K562 (cell line): Measurements from ENCODE around the gene LAMTOR5. TPM values are rescaled to one million over a fixed set of nuclear protein-coding genes. Genes with fewer than 3 reads are reported as not detected.

Experiments
- BRD4 ChIP-seq: fragments of 200-600 bp; sonication (generic); IDR thresholded peaks from 2 replicates; pipeline ENCODE4 v1.6.1; 2017; ENCODE audit warnings: inconsistent platforms
- CSDE1 ChIP-seq, 2 experiments: fragments of 450-650 bp; IDR thresholded peaks; 2 replicates each; pipeline ENCODE4 v1.6.1; 2016; ENCODE audit warnings: mild to moderate bottlenecking in 1 of 2
- HBP1 ChIP-seq: fragments of 450-650 bp; formaldehyde crosslinking; IDR thresholded peaks from 2 replicates; pipeline ENCODE4 v1.4.0; 2022; ENCODE audit warnings: missing genetic modification characterization
- HDGF ChIP-seq: fragments of 450-650 bp; IDR thresholded peaks from 2 replicates; pipeline ENCODE4 v1.6.1; 2016
- KAT7 ChIP-seq: sonication (generic); formaldehyde crosslinking; IDR thresholded peaks from 2 replicates; pipeline ENCODE4 v1.8.0; 2022; ENCODE audit warnings: missing genetic modification reagents, mild to moderate bottlenecking, borderline replicate concordance
- KDM2B ChIP-seq: fragments of 250-450 bp; sonication (Bioruptor Pico); IDR thresholded peaks from 2 replicates; pipeline ENCODE4 v1.8.0; 2021; ENCODE audit warnings: mild to moderate bottlenecking, moderate library complexity
- KLF1 ChIP-seq: fragments of 450-650 bp; IDR thresholded peaks from 2 replicates; pipeline ENCODE4 v1.6.1; 2016; ENCODE audit warnings: missing genetic modification characterization, missing compliant biosample characterization
- NBN ChIP-seq: fragments of 450-650 bp; IDR thresholded peaks from 2 replicates; pipeline ENCODE4 v1.6.1; 2016; ENCODE audit warnings: low read depth, mild to moderate bottlenecking
- PHF20 ChIP-seq: fragments of 450-650 bp; IDR thresholded peaks from 2 replicates; pipeline ENCODE4 v1.6.1; 2018; ENCODE audit not compliant: partially characterized antibody
- PML ChIP-seq: IDR thresholded peaks from 2 replicates; pipeline ENCODE4 v1.6.1; 2012; ENCODE audit warnings: low read length, inconsistent platforms
- POLR3G ChIP-seq: IDR thresholded peaks from 2 replicates; pipeline ENCODE4 v1.6.1; 2011; ENCODE audit not compliant: insufficient read length, insufficient replicate concordance; ENCODE audit errors: extremely low read depth
- SAFB2 ChIP-seq: fragments of 200-400 bp; formaldehyde crosslinking; IDR thresholded peaks from 2 replicates; pipeline ENCODE4 v1.6.1; 2018; ENCODE audit warnings: borderline replicate concordance, low read length, low read depth, moderate library complexity; ENCODE audit not compliant: severe bottlenecking
- SRSF3 ChIP-seq: fragments of 200-400 bp; formaldehyde crosslinking; IDR thresholded peaks from 2 replicates; pipeline ENCODE4 v1.6.1; 2016; ENCODE audit warnings: mild to moderate bottlenecking, low read length, moderate library complexity; ENCODE audit not compliant: insufficient read depth
- TAF9B ChIP-seq: fragments of 450-650 bp; IDR thresholded peaks from 2 replicates; pipeline ENCODE4 v1.6.1; 2018; ENCODE audit warnings: mild to moderate bottlenecking; ENCODE audit not compliant: partially characterized antibody
- TOE1 ChIP-seq, 2 experiments: fragments of 450-650 bp in 1 of 2; sonication (generic) in 1 of 2; formaldehyde crosslinking in 1 of 2; IDR thresholded peaks; 2 replicates each; pipeline versions ENCODE4 v1.7.1 to v1.8.0; 2016 to 2022; ENCODE audit warnings: borderline replicate concordance in 2 of 2, mild to moderate bottlenecking in 2 of 2, antibody characterized with exemption in 1 of 2, inconsistent platforms in 1 of 2, low read depth in 1 of 2, missing genetic modification reagents in 1 of 2, moderate library complexity in 1 of 2
- ZNF124 ChIP-seq: sonication (generic); formaldehyde crosslinking; IDR thresholded peaks from 2 replicates; pipeline ENCODE4 v1.8.1; 2022; ENCODE audit warnings: missing genetic modification reagents
- ZNF197 ChIP-seq: fragments of 200-800 bp; sonication (Bioruptor generic); IDR thresholded peaks from 2 replicates; pipeline ENCODE4 v1.6.1; 2016; ENCODE audit warnings: low read depth, missing genetic modification characterization, missing compliant biosample characterization
- ZNF232 ChIP-seq: sonication (generic); formaldehyde crosslinking; IDR thresholded peaks from 2 replicates; pipeline ENCODE4 v1.8.0; 2022; ENCODE audit warnings: mild to moderate bottlenecking, missing genetic modification reagents
- ZNF740 ChIP-seq, 3 experiments: fragments of 200-800 bp in 1 of 3; sonication (Bioruptor generic) in 1 of 3; sonication (generic) in 1 of 3; formaldehyde crosslinking in 1 of 3; IDR thresholded peaks; 2 replicates each; pipeline versions ENCODE4 v1.6.1 to v1.8.0; 2016 to 2022; ENCODE audit warnings: mild to moderate bottlenecking in 2 of 3, missing compliant biosample characterization in 2 of 3, missing genetic modification characterization in 2 of 3, missing genetic modification reagents in 1 of 3
- polyA plus RNA-seq, 8 experiments: library from polyadenylated mRNA; depleted of rRNA in 4 of 8; stranded (reverse) in 5 of 8; unstranded in 3 of 8; fragments of >200 nt; fragmentation: Nextera tagmentation in 2 of 8; fragmentation: Illumina TruSeq in 1 of 8; extraction: Ambion mirVana in 2 of 8; extraction: Trizol in 1 of 8; gene quantifications; 2 replicates each; pipeline versions ENCODE4 v1.2.1 to v1.2.3, GENCODE V29; 2011 to 2014; ENCODE audit warnings: inconsistent platforms in 1 of 8, missing spikeins in 1 of 8
- total RNA-seq, 7 experiments: library from RNA; depleted of rRNA in 6 of 7; stranded (reverse); fragments of >200 nt in 6 of 7; fragmentation: Illumina TruSeq in 2 of 7; extraction: Trizol in 2 of 7; gene quantifications; 2 replicates each; pipeline versions ENCODE4 v1.2.1 to v1.2.3, GENCODE V29; 2011 to 2021; ENCODE audit warnings: low replicate concordance in 1 of 7
- TF ChIP-seq, protein P1 (sequence below): sonication (generic); formaldehyde crosslinking; IDR thresholded peaks from 2 replicates; pipeline ENCODE4 v1.5.0; 2020; ENCODE audit warnings: missing genetic modification reagents
- TF ChIP-seq, protein P2 (sequence below): sonication (generic); formaldehyde crosslinking; IDR thresholded peaks from 2 replicates; pipeline ENCODE4 v1.9.0; 2022; ENCODE audit warnings: mild to moderate bottlenecking, missing genetic modification reagents
- TF ChIP-seq, protein P3 (sequence below): sonication (generic); formaldehyde crosslinking; IDR thresholded peaks from 2 replicates; pipeline ENCODE4 v1.8.1; 2022; ENCODE audit warnings: missing genetic modification reagents

The LAMTOR5 gene
- total and polyA plus RNA-seq, 9 of the 15 experiments (the other 6 are each of a cell fraction or from before 2014, with no cell fraction given) = 118 to 712 (median 241) TPM

- TF ChIP-seq KDM2B (CRISPR knock-in tag) = 0 out of 2 replicates have a peak, but pooled peaks have one; percentile 6
- TF ChIP-seq ZNF232 (CRISPR knock-in tag) = no peak
- no peak; the same call in 1 of the 2 replicates for TF ChIP-seq KAT7
- peak; percentile 70 for TF ChIP-seq HBP1 (CRISPR knock-in tag)
- peak; percentile 95 for TF ChIP-seq TAF9B
- peak; percentile 96 for TF ChIP-seq TOE1 (IDR thresholded peaks at IDR 0.05; ENCODE audit: borderline replicate concordance)
- TF ChIP-seq TOE1 (CRISPR knock-in tag; IDR thresholded peaks at IDR 0.05; ENCODE audit: borderline replicate concordance, low read depth) = peak; percentile 96
- TF ChIP-seq PML = peak; percentile 94
- no peak for TF ChIP-seq POLR3G
- TF ChIP-seq, protein P1, sequence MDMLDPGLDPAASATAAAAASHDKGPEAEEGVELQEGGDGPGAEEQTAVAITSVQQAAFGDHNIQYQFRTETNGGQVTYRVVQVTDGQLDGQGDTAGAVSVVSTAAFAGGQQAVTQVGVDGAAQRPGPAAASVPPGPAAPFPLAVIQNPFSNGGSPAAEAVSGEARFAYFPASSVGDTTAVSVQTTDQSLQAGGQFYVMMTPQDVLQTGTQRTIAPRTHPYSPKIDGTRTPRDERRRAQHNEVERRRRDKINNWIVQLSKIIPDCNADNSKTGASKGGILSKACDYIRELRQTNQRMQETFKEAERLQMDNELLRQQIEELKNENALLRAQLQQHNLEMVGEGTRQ (CRISPR knock-in tag) = peak; percentile 69
- TF ChIP-seq ZNF124 (CRISPR knock-in tag) = no peak
- TF ChIP-seq NBN = peak; percentile 89; the same call in 1 of the 2 replicates
- peak in 1 of 2 experiments; percentile 72; a peak in 2 of 4 replicates for TF ChIP-seq CSDE1 (IDR thresholded peaks at IDR 0.05)
- no peak for TF ChIP-seq HDGF
- TF ChIP-seq, protein P2, sequence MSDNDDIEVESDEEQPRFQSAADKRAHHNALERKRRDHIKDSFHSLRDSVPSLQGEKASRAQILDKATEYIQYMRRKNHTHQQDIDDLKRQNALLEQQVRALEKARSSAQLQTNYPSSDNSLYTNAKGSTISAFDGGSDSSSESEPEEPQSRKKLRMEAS = peak; percentile 95
- no peak for TF ChIP-seq ZNF197 (CRISPR knock-in tag)
- peak; percentile 96 for TF ChIP-seq PHF20
- TF ChIP-seq, protein P3, sequence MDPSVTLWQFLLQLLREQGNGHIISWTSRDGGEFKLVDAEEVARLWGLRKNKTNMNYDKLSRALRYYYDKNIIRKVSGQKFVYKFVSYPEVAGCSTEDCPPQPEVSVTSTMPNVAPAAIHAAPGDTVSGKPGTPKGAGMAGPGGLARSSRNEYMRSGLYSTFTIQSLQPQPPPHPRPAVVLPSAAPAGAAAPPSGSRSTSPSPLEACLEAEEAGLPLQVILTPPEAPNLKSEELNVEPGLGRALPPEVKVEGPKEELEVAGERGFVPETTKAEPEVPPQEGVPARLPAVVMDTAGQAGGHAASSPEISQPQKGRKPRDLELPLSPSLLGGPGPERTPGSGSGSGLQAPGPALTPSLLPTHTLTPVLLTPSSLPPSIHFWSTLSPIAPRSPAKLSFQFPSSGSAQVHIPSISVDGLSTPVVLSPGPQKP (CRISPR knock-in tag) = no peak
- TF ChIP-seq BRD4 = peak; percentile 68; the same call in 1 of the 2 replicates
- no peak for TF ChIP-seq ZNF740 (CRISPR knock-in tag; IDR thresholded peaks at IDR 0.05)
- no peak for TF ChIP-seq ZNF740 (tag; IDR thresholded peaks at IDR 0.05)
- TF ChIP-seq SAFB2 = no peak
- TF ChIP-seq KLF1 = peak; percentile 96
- TF ChIP-seq SRSF3 = no peak
Measured at GRCh38 chr1:110407260-110408210, at the start of gene LAMTOR5 (continued).
